T-helper 9 cell (primary cell): ENCODE measurements around the gene VDAC1.
A peak's percentile ranks its signal among the peaks of the same experiment; 100 is the strongest.
"Not testable (repeated sequence)": the region's sequence is repeated elsewhere in the genome, so short reads cannot be mapped to it uniquely, and the experiment has no call there.

Experiments
- DNase-seq: peaks from one replicate; pipeline ENCODE4 v3.0.0-alpha.2; 2020

The VDAC1 gene

DNA sequence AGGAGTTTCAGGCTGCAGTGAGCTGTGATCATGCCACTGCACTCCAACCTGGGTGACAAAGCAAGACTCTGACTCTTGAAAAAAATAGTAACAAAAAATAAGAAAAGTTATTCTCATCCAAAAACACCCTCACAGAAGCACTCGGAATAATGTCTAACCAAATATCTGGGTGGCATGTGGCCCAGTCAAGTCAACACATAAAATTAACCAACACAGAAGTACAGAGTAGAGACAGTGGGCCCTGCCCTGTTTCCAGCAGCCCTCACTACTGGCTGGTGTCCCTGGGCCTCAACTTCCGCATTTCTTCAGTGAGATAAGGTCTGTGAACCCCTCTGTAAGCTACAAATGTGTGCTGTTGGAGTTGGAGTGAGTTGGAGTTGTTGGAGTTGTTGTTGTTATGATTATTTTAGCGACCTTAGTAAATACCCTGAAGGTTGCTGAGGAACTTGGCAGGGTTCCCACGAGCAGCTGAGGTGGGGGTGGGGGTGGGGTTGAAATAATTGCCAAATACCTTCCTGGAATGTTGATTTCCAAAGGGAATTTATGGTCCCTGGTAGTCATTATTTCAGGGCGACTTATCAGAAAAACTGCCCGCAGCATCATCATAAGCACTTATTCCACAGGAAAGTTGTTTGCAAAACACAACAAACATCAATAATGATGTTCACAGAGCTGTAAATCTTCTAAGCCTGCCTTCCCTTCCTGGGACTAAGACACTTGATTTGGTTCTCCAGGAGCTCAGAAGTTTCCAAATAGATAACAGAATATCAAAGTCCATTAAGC lies 66.5 kb downstream of the VDAC1 start:
- DNase-seq = no peak

DNA sequence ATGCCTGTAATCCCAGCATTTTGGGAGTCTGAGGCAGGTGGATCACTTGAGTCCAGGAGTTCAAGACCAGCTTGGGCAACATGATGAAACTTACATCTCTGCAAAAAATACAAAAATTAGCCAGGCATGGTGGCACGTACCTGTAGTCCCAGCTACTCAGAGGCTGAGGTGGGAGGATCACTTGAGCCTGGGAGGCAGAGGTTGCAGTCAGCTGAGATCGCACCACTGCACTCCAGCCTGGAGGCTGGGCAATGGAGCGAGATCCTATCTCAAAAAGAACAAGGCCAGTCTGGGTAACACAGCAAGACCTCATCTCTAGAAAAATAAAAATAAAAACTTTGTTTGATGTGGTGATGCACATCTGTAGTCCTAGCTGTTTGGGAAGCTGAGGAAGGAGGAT lies 67.1 kb downstream of the VDAC1 start:
- not testable (repeated sequence) for DNase-seq

DNA sequence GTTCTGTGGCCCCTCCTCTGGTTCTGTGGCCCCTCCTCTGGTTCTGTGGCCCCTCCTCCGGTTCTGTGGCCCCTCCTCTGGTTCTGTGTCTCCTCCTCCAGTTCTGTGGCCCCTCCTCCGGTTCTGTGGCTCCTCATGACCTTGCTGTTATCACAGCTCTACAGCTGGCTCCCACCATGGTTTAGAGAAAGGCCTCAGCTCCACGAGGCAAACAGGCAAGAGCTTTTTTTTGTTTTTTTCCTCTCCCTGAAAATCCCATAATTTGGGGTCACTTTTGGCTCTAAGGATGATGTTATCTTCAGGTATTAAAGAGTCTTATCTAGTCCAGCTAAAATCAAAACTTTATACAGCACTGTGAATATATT lies 68.1 kb downstream of the VDAC1 start:
- no peak for DNase-seq

DNA sequence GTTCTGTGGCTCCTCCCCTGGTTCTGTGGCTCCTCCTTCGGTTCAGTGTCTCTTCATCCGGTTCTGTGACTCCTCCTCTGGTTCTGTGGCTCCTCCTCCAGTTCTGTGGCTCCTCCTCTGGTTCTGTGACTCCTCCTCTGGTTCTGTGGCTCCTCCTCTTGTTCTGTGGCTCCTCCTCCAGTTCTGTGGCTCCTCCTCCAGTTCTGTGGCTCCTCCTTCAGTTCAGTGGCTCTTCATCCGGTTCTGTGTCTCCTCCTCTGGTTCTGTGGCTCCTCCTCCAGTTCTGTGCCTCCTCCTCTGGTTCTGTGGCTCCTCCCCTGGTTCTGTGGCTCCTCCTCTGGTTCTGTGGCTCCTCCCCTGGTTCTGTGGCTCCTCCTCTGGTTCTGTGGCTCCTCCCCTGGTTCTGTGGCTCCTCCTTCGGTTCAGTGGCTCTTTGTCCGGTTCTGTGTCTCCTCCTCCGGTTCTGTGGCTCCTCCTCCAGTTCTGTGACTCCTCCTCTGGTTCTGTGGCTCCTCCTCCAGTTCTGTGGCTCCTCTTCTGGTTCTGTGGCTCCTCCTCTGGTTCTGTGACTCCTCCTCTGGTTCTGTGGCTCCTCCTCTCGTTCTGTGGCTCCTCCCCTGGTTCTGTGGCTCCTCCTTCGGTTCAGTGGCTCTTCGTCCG lies 68.7 kb downstream of the VDAC1 start:
- DNase-seq = not testable (repeated sequence)

DNA sequence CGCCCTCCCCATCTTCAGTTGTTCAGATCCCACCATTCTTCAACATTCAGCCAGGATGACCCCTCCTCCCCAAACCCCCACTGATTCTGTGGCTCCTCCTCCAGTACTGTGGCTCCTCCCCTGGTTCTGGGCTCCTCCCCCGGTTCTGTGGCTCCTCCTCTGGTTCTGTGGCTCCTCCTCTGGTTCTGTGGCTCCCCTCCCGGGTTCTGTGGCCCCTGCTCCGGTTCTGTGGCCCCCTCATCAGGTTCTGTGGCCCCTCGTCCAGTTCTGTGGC lies 69.2 kb downstream of the VDAC1 start:
- DNase-seq = no peak

DNA sequence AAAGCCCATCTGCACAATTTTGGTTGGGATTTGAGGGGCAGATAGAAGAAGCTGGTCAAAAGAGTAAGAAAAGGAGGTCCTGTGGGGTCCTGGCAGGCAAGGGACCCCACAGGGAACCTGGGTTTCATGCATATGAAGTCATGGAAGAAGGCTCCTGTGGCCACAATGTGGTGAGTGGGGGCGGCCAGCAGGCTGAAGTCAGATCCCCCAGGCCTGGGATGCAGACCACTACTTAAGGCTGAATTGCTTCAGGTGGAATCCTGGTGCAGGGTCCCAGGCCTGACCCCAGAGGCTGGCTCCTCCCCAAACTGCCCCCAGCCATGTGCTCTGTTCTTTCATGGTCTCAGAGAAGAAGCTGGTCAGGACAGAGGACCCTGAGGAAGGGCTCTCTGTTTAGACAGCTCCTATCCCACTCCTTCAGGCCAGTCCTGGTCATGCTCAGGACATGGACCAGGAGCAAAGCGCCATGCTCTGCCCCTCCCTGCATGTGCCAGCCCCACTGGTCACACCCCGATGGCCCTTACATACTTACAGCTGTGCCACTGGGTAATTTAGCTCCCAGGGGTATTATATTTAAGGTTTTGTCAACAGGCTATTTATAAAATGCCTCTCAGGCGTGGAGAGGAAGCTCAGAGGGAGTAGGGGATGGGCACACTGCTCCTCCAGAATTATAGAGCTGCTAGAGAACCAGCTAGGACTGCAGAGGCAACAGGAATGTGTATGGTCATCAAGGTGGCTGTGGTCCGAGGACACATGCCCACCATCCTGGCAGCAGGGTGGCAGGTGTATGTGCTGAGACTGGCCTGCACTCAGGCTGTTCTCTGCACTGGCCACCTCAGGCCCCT lies 69.7 kb downstream of the VDAC1 start:
- no peak for DNase-seq

DNA sequence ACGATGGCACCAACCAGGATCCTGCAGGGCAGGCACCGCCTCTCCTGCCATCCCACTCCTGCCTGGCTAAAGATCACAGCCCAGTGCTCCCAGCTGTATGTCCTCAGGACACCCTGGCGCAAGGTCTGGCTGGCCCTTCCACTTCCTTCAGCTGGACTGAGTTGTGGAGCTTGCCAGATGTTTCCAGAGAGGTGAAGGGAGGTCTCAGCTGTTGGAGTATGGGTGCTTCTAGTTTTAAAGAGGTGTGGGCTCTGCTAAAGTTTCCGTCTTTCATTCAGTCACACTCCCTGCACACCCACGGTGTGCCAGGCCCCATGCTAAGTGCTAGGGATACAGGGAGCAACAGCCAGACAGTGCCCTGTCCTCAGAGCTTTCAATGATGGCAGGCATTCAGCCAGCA lies 70.5 kb downstream of the VDAC1 start:
- no peak for DNase-seq

DNA sequence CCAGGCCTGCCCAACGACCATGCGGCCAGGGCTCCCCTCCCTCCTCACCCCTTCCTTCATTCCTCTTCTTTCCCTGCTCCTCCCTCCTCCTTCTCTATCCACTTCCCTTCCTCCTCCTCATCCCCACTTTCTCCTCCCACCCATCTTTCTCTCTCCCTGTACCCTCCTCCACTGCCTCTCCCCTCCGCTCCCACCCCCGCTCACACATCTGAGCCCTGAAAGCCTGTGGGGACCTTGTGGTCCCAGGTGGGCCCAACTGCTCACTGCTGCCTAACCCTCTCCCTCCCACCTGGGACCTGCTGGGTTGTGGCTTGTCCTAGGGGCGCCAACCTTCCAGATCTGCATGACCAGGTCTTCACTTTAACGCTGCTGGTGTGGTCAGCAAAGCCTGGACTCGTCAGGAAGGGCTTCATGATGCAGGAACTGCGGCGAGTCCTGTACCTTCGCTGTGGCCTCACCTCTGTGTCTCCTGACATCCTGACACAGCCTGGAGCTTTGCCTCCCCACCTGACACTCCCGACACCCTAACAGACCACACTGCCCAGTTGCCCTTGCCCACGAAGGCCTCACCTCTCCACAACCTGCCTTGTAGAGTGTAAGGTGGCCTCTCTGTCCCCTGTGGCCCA lies 71.0 kb downstream of the VDAC1 start:
- no peak for DNase-seq

DNA sequence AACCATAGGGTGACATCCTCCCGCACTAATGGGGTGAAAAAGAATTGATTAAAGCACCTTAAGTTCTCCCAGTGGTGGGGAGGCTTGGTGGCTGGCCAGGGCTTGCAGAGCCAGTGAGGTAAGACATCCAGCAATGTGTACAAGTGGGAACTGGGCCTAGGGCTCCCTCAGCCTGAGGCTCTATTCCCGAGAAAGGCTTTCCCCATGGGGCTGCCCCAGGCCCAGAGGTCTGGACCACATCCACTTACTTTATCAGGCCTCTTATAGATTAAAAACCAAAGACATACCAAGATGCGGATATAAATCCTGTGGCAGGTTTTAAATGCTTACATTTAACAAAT lies 71.6 kb downstream of the VDAC1 start:
- no peak for DNase-seq

DNA sequence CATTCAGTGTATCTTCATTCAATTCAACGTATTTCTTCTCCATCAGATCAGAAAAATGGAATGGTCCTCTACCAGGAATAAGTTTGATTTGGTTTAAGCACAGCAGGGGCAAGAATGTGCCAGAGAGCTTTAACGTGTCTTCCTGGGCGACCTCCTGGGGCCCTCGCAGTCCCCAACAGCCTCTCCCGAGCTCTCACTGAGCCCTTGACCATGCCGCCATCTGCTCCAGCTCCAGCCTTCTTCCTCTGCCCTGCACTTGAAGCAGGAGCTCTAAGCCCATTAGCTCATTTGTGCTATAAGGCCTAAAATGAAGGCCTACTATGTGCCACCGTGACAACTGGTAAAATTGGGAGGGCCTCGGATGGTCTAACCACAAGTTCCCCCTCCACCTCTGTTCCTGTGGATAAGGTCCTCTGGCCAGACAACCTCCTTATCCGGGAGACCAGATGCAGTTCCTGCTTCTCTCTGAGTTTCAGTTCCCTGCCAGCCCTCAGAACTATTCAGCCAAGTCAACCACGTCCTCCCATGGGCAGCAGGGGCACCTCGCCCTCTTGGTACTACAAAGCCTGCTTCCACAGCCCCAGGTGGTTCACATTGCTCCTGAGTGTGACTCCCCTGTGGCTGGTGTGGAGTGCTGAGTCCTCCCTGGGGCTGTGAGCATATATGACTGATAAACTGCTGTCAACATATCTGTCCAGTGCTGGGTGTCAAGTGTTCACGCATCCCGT lies 72.2 kb downstream of the VDAC1 start:
- DNase-seq = no peak

DNA sequence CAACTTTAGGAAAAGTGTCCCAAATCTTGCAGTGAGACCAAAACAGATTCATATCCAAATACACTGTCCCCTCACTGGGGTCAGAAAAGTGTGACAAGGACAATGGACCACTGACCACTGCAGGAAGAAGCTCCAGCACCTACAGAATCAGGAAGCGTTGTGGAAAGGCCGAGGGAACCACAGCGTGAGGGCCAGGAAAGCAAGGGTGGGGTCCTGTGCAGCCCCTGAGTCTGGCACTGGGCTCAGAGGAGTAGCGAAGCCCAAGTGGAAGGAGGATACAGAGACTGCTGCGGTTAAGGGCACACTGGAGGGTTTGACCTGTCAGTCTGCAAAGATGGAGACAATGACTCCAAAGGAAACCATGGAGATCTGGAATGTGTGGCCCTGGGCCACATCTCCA lies 73.2 kb downstream of the VDAC1 start:
- DNase-seq = no peak

DNA sequence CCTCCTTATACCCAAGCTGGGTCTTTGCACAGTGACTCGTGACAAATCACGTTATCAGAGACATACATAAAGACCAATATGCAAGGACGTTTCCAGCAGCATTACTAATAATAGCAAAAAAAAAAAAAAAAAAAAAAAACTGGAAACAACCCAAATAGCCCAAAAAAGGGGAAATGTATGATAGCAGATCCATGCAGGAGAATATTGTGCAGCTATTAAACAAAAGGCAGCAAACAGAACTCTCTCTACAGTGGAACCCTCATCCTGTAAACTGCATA lies 74.0 kb downstream of the VDAC1 start:
- no peak for DNase-seq

DNA sequence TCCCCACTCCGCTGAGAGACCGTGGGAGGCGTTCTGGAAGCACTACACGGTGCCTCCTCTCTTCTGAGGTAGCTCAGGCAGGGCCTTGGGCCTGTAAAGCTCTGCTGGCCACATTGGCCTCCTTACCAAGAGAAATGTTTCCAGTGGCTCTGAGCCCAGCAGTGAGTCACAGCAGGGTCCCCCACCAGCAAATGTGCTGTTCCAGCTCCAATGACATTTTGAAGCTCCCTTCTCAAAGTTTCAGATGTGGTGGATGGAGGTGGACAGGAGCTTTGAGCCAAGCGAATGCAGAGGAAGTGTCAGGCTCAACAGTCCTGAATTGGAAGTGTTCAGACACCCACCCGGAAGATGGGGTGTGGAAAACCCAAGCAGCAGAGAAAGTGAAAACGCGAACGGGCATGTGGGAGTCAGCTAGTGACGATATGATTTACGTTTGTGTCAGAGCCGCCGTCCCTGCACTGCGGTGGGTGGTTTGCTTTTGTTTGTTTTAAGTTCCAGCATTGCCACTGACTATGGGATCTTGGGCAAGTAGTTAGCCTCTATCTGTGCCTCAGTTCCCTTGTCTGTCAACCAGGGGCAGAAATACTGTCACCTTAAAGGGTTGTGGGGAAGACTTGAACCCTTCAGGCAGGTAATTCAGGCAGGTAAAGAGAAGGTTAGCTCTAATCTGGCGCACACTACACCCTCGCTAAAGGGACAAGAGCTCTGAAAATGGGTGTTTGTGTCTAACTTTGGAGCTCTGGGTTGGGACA lies 74.5 kb downstream of the VDAC1 start:
- DNase-seq = peak; percentile 7

DNA sequence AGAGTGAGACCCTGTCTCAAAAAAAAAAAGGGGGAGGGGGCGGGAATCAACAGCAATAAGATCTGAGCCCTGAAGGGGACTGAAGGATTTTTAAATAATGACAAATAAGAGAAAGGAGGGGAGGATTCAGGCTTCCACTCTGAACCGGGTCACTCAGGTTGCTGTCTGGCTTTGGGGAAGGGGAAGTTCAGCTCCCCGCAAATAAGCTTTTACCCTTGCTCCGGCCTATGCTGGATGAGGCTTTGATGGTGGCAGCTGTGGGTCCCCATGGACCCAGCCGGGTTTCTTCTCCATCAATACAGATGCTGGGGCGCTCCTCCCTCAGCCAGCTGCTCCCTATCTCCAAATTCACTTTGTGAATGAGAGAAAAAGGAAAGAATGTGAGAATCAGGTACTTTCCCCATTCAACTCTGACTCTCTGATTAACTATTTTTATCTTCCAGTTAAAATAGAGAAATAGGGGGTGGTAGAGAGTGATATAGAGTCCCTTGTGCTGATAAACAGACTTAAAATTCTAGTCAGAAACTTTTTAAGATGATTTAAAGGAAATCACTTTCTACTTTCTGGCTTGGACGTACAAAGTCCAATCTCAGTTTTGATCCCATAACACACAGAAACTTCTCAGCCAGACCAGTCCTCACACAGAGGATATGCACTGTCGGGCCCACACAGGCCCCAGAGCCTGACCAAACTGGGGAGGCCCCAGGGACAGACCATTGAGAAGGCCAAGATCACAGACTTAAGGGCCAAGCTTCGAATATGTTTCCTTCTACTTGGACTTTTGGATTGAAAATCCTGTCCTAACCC lies 76.0 kb downstream of the VDAC1 start:
- DNase-seq = no peak

DNA sequence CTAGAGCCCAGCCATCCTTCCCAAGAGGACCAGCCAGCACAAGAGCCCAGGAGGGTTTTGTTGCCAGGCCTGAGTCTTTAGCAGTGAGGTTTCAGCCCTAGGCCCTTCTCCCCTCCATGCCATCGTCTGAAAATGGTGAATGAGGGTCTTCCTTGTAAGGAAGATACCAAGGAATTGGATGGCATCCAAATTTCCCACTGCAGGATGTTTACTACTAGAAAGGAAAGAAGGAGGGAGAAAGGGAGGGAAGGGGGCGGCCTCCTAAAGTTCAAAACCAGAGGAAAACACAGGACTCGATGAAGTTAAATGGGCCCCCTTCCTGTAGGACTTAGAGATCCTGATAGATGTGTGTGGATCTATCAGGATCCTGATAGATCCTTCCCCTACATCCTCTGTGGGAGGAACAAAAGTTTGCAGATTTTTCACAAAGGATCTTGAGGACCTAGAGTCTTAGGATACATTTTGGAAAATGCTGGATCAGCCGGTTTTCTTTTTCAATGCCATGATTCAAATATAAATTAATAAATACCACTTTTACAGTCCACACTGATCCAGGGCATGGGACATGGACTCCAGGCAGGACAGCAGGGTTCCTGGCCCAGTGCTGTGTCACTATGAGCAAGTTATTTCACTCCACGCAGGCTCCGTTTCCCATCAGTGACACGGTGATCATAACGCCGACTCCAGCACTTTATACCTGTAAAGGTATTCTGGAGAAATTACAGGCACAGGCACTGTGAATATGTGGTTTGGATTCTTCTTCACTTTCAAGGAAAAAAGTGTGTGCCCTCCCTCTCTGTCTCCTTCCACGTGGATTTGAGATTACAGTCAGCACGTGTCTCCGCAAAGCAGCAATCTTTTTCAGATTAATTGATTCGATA lies 77.2 kb downstream of the VDAC1 start:
- no peak for DNase-seq

DNA sequence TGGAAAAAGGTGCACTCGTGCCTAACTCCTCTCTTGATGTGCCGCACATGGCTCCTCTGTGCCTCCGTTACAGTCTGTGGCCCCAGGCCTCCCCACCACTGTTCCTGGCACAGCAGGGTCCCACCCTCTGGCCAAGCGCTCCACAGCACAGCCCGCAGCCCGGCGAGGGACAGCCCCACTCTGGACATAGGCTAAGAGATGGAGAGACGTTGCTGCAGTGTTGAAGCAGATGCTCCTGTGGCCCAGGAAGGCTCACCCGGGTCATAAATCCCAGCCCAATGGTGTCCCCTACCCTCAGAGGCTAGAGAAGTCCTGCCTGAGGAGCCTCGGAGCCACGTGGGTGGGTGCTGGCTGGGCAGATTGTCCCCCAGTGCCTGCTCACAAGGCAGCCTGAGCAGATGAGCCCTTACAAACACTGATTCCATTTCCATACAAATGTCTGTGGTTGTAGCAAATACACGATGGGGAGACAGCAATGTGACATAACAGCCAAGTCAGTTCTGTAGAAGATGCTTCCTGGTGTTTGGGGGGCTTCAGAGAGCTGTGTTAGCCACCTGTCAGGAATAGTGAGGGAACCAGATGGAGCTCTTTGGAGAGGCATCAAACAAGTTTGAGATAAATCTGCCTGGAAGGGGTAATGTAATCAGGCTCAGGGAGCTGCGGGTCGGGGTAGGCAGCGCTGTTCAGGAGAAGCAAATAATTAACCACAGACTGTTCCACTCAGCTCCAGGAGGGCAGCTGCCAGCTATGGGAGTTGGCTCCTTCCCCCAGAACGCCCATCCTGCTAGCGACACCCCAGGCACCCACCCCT lies 78.1 kb downstream of the VDAC1 start:
- DNase-seq = no peak

DNA sequence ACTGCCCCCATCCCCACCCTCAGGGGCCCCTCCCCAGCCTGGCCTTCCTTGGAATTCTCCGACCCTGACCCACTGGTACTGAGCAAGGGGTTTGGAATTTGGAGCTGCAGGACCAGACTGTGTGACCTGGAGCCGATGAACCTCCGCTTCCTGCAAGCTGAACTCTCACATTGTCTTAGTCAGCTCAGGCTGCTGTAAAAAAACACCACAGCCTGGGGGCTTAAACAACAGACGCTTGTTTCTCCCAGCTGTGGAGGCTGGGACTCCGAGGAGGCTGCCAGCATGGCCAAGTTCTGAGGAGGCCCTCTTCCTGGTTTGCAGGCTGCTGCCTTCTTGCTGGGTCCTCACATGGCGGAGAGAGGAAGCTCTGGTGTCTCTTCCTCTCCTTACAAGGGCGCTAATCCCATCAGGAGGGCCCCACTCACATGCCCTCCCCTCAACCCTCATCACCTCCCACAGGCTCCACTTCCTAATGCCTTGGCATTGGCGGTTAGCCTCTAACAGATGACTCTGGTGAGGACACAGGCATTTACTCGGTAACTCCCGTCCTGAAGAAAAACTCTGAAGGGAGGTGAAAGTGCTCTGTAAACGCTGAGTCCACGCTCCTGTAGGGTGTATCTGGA lies 78.8 kb downstream of the VDAC1 start:
- no peak for DNase-seq

DNA sequence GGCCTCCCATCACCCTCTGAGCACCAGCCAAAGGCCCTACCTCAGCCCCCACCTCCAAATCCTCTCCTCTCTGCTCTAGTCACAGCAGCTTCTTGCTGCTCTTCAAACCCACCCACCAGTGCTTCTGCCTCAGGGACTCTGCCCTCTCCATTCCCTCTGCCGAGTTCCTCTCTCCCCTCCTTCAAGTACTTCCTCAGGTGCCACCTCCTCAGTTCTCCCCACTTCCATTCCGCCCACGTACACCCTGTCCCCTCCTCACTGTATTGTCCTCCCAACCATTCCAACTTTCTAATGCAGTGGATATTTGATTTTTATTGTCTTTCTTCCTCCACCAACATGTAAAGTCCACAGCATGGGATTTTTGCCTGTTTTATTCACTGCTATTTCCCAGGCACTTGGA lies 79.5 kb downstream of the VDAC1 start:
- no peak for DNase-seq
